Stimulated activated CD8-positive, alpha-beta memory T cell treated with anti-CD3 and anti-CD28 coated beads, Interleukin-12 subunit alpha, Interleukin-12 subunit beta, amount 100 ng/mL, for 24 hours (primary cell): Measurements from ENCODE around the gene COL6A5.
"Not testable (repeated sequence)": the region's sequence is repeated elsewhere in the genome, so short reads cannot be mapped to it uniquely, and the experiment has no call there.

ENCODE experiments used
- DNase-seq: peaks from one replicate; pipeline ENCODE4 v3.0.0-alpha.2; 2020; ENCODE audit errors: extremely low read depth

Gene COL6A5

GRCh38 chr3:130389743-130390478, 44.4 kb downstream of the COL6A5 start:
- no peak for DNase-seq

DNA sequence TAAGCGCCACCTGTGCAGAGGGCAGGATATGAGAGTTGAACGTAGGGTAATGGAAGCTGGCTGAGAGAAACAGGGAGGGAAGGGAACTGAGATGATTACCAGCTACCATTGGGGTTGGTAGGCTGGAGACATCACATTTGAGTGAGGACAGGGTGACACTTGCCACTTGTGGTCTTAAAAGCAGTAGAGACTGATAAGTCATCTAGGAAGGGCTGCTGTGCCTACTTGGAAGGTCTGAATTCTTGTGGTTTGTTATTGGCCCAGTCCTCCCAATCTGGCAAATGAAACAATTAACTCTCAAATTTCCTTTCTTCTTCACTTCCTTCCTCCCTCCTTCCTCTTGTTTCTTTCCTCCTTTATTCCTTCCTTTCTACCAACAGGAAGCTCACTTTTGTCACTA, 46.8 kb downstream of the COL6A5 start:
- DNase-seq: no peak

GRCh38 chr3:130393594-130393993, 48.1 kb downstream of the COL6A5 start:
- DNase-seq: no peak

DNA sequence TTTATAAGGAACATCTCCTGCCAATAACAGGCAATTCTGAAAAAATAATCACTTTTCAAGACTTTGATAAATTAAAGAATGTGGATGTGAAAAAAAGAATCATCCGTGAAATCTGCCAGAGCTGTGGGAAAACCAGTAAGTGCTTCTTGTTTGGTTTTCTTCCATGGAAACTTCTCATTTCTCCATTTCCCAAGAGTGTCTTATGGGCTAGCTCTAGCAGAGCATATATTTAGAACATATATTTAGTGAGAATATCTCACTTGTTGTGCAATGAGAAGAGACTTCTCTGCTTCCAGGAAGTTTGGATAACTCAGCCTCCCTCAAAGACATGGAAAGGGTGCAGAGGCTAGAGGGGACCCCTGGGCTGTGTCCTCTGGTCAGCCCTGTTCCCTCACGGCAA, 49.9 kb downstream of the COL6A5 start:
- no peak for DNase-seq

DNA sequence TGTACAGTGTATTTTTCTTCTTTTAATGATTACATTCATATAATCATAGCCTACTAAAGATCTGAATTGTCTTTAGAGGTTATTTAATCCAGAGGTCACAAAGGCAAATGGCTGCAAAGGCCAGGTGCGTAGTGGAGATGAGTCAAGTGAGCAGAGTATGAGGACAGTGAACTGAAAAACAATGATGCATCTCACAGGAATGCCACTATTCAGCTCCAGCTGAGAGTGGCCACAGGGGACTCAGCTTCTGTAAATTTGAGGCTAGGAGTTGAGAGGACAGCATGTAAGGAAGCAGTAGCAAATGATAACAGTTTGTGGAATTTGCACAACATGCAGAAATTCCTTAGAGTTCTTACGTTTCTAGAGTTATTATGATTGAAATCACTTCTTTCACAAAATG, 50.4 kb downstream of the COL6A5 start:
- DNase-seq: no peak

DNA sequence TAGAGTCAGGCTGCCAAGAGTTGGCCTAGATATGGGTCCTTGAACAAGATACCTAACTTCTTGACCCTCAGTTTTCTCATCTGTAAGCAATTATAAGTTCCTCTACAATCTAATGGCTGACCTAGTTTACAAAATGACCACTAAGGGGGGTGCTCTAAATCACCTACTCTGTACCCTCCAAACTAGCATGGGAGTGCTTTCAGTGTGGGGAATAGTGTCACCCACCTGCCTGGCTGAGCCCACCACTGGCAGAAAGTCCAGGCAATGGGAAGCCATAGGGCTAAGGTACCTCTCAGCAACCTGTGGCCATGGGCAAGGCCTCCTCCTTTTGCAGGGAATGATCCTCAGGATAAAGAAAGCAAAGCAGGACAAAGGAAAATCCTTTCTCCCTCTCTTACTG, 58.9 kb downstream of the COL6A5 start:
- no peak for DNase-seq

GRCh38 chr3:130405956-130406355, 60.5 kb downstream of the COL6A5 start:
- DNase-seq: no peak

DNA sequence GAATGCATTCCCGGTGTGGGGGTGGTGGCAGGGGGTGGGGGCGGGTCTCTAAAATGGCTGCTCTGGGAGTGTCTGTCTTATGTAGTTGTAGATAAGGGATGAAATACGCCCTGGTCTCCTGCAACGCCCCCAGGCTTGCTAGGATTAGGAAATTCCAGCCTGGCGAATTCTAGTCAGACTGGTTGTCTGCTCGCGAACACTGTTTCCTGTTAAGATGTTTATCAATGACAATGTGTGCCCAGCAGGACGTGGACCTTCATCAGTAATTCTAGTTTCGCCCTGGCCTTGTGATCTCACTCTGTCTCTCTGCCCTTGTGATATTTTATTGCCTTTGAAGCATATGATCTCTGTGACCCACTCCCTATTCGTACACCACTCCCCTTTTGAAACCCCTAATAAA, 62.8 kb downstream of the COL6A5 start:
- DNase-seq: not testable (repeated sequence)

DNA sequence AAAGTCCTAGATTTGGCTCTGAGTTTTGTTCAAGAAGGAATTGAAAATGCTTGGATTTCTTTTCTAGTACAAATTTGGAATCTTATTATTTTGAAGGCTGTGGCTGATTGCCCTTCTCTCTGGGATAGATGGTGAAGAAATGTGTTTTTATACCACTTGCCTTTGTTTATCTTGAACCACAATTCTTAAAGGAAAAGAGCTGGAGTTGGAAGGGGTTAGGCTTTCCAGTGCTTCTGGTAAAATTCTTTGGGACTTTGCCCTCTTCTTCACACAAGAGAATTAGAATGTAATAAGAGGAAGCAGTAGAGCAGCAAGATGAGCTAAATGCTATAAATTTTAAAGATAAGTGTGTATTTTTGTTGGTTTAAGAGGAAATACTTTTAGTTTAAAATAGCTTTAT, 65.8 kb downstream of the COL6A5 start:
- no peak for DNase-seq

DNA sequence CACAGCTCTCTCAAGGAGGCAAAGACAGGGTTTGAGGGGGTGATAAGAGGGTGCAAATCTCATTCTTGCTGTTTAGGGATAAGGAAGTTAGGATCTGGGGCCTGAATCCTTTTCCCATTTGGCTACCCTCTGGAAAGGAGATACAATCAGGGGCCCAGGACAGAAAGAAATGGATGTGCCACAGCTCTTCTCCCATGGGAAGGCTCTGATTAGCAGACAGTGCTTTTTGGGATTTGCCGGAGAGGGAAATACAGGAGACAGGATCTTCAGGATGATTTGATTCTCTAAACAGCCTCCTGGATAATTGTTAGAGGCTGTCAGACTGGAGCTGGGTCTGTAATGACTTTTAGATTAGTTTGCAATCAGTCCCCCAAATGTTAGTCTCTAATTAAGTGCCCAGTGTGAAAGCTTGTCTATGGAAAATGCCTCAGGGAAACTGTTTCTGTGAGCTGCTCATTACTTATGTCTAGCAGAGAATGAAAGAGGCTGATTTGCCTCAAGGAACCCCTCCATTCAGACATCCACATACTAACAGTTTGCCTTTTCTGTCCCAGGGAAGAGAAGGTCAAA, 67.6 kb downstream of the COL6A5 start:
- no peak for DNase-seq

- DNase-seq: no peak
Observed at GRCh38 chr3:130414457-130414856, 69.0 kb downstream of the COL6A5 start.

GRCh38 chr3:130420466-130420865, 75.0 kb downstream of the COL6A5 start:
- no peak for DNase-seq

- no peak for DNase-seq
Observed at GRCh38 chr3:130423064-130423463, 77.6 kb downstream of the COL6A5 start.

GRCh38 chr3:130424837-130425236, 79.4 kb downstream of the COL6A5 start:
- DNase-seq: no peak

- no peak for DNase-seq
Observed at GRCh38 chr3:130425484-130425883, 80.0 kb downstream of the COL6A5 start.

GRCh38 chr3:130426206-130426605, 80.7 kb downstream of the COL6A5 start:
- DNase-seq: no peak

DNA sequence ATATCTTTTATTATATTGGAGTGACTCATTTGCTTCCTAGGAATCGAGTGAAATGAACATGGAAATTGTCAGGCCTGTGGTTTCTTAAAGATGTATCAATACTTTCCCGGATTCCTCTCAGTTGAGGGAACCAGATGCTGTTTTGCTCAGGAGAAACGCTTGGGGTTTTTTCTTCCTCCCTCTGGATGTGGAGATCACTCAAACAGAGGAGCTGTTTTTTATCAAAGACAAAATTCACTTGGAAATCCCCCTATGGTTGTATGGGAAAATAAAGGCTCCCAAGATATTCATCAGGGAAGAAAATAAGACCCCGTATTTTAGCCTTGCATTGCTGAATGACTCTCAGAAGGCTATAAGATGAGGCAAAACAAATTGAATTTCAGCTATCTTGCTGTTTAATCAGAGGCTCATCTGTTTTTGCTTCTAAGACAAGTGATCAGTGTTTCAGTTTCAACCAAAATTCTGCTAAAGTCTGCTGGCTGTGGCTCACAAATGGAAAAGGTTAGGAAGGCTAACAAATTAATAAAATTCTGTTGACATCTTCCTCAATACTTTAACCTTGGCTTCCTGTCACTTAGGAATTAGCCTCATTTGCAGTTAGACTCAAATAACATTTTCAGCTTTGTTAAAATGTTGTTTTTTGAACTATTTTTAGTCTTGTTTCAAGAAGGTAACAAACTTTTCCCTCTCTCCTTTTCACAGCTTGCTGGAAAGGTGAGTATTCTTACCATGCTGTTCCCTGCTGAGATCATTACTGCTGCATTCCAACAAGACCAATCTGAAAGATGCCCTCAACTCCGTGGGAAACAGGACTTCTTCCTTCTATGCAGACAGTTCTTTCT, 83.6 kb downstream of the COL6A5 start:
- DNase-seq: no peak

GRCh38 chr3:130429713-130430023, 84.2 kb downstream of the COL6A5 start:
- DNase-seq: no peak

- DNase-seq: no peak
Observed at GRCh38 chr3:130430266-130430665, 84.8 kb downstream of the COL6A5 start.

DNA sequence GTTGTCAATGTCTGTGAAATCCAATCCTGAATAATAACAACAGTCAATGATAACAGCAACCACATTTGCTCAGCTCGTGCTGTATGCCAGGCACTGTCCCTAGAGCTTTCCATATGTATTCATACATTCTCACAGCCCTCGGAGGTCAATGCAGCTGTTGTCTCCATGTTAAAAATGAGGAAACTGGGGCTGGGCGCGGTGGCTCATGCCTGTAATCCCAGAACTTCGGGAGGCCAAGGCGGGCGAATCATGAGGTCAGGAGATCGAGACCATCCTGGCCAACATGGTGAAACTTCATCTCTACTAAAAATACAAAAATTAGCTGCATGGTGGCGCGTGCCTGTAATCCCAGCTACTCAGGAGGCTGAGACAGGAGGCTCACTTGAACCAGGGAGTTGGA, 86.6 kb downstream of the COL6A5 start:
- not testable (repeated sequence) for DNase-seq

GRCh38 chr3:130433306-130433705, 87.8 kb downstream of the COL6A5 start:
- no peak for DNase-seq

DNA sequence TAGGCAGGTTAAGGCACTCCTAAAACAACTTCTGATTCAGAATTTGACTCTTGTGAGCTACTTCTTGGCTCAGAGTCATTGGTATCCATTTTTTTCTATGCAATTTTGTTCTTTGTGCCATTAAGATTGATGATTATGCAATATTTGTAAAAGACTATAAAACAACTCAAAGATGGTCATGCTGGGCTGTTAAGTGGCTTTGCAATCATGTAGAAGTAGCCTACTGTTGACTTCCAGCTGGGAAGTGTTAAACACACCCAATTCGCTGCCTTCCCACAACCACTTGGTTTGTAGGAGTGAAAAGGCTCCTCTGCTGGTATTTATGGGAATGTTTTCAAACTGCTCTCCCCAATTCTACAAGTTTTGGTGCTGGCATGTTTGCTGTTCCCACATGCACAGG, 96.8 kb downstream of the COL6A5 start:
- DNase-seq: no peak

DNA sequence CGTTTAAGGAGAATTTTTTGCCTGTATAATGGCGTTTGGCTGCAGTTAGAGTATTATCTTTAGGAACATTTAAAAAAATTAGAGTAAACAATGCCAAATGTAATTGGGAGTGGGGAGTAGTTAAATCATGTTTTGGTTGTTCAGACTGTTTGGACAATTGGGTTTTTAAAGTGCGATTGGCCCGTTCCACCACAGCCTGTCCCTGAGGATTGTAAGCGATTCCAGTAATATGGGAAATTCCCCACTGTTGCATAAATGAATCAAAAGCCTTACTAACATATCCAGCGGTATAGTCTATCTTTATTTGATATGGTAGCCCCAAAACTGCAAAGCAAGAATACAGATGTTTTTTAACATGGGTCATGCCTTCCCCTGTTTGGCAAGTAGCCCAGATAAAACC, 101.4 kb downstream of the COL6A5 start:
- not testable (repeated sequence) for DNase-seq
